Measurements from ENCODE around the gene POLDIP2.

POLDIP2 gene

DNA sequence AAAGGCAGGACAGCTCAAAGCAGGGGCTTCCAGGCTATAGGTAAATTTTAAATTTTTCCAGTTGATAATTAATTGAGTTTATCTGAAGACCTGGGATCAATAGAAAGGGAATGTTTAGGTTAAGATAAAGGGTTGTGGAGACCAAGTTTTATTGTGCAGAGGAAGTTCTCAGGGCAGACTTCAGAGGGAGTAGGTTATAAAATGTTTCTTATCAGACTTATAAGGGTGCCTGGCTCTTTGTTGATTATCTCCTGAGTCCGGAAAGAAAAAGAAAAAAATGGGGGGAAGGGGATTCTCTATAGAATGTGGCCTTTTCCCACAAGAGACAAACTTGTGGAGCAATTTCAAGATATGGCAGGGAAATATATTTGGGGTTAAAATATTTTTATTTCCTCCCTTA lies 32.8 kb upstream of the POLDIP2 start:
- no peak for TF ChIP-seq CTCF (IDR thresholded peaks at IDR 0.05; ENCODE audit: extremely low read depth, missing control alignments)
- DNase-seq (ENCODE audit: low spot score), result no peak

DNA sequence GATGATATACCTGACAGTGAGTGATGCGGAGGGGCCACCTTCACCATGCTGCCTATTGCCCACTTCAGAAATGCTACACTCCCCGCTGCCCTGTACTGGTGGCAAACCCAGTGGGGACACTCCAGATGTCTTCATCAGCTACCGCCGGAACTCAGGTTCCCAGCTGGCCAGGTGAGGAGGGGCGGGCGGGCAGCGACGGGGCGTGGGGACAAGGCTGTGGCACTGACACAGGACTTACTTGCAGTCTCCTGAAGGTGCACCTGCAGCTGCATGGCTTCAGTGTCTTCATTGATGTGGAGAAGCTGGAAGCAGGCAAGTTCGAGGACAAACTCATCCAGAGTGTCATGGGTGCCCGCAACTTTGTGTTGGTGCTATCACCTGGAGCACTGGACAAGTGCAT lies 30.8 kb upstream of the POLDIP2 start:
- TF ChIP-seq CTCF (IDR thresholded peaks at IDR 0.05; ENCODE audit: extremely low read depth, missing control alignments), result no peak
- DNase-seq (ENCODE audit: low spot score), result no peak

DNA sequence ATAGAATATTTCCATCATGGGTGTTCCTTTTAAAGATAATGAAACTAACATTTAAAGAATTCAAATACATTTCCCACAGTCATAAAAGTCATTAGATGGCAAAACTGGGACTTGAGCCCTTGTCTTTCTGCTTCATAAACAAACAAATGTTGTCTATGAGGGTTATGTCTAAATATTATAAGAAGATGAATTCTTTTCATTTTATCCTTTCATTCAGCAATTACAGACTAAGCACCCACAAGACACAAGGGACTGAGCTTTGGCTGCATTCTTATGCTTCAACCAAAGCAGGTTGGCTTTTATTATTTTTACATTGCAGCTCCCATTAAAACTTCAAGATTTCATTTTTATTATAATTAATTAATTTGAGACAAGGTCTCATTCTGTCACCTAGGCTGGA lies 29.1 kb upstream of the POLDIP2 start:
- no peak for DNase-seq (ENCODE audit: low spot score)
- no peak for TF ChIP-seq CTCF (IDR thresholded peaks at IDR 0.05; ENCODE audit: extremely low read depth, missing control alignments)

- DNase-seq (ENCODE audit: low spot score), result no peak
- no peak for TF ChIP-seq CTCF (IDR thresholded peaks at IDR 0.05; ENCODE audit: extremely low read depth, missing control alignments)
Measured at GRCh38 chr17:28385406-28385805, 28.1 kb upstream of the POLDIP2 start.

DNA sequence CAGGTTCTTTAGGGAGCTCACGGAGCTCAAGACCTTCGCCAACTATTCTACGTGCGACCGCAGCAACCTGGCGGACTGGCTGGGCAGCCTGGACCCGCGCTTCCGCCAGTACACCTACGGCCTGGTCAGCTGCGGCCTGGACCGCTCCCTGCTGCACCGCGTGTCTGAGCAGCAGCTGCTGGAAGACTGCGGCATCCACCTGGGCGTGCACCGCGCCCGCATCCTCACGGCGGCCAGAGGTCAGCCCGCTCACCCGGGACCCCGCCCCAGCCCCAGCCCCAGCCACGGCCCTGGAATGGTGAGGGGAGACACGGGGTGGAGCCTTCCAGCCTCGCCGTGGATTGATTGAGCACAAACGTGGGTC lies 27.7 kb upstream of the POLDIP2 start:
- DNase-seq (ENCODE audit: low spot score), result no peak
- TF ChIP-seq CTCF (IDR thresholded peaks at IDR 0.05; ENCODE audit: extremely low read depth, missing control alignments), result no peak

- peak; percentile 85 for DNase-seq (ENCODE audit: low spot score)
- TF ChIP-seq CTCF (IDR thresholded peaks at IDR 0.05; ENCODE audit: extremely low read depth, missing control alignments), result no peak
Measured at GRCh38 chr17:28384281-28385036, 27.1 kb upstream of the POLDIP2 start.

DNA sequence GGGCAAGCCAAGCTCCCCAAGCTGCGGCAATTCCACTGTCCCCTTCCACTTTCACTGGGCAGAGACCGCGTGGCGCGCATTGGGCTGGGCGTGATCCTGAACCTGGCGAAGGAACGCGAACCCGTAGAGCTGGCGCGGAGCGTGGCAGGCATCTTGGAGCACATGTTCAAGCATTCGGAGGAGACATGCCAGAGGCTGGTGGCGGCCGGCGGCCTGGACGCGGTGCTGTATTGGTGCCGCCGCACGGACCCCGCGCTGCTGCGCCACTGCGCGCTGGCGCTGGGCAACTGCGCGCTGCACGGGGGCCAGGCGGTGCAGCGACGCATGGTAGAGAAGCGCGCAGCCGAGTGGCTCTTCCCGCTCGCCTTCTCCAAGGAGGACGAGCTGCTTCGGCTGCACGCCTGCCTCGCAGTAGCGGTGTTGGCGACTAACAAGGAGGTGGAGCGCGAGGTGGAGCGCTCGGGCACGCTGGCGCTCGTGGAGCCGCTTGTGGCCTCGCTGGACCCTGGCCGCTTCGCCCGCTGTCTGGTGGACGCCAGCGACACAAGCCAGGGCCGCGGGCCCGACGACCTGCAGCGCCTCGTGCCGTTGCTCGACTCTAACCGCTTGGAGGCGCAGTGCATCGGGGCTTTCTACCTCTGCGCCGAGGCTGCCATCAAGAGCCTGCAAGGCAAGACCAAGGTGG lies 24.0 kb upstream of the POLDIP2 start:
- TF ChIP-seq CTCF (IDR thresholded peaks at IDR 0.05; ENCODE audit: extremely low read depth, missing control alignments), result peak; percentile 77
- peak; percentile 69 for DNase-seq (ENCODE audit: low spot score)
